ENCODE measurements around the gene SLC35F5. TPM values are rescaled to one million over a fixed set of nuclear protein-coding genes. Genes with fewer than 3 reads are reported as not detected.
"Not testable (repeated sequence)": the region's sequence is repeated elsewhere in the genome, so short reads cannot be mapped to it uniquely, and the experiment has no call there.

SLC35F5 gene
- total and polyA plus RNA-seq, 2 of the 4 experiments (the other 2 are of a cell fraction), result 30.5 to 93.4 TPM

- H3K4me1 ChIP-seq (ENCODE audit: control insufficient read depth, insufficient read depth, low read length); H2AK9ac ChIP-seq (replicated peaks; ENCODE audit: low read depth, low read length, poor library complexity); CTCF ChIA-PET; H3K9me1 ChIP-seq (ENCODE audit: insufficient read depth, low read length); H3K4me3 ChIP-seq (ENCODE audit: insufficient read depth, low read depth, low read length); H4K8ac ChIP-seq (ENCODE audit: low read depth in 2 of 2, low read length in 2 of 2); H3K36me3 ChIP-seq (ENCODE audit: control insufficient read depth, insufficient read depth, low read length); H3K27me3 ChIP-seq (ENCODE audit: control insufficient read depth, insufficient read depth, low read length); H2BK15ac ChIP-seq (ENCODE audit: low read depth, low read length); in situ Hi-C loops (cut with MboI; ENCODE audit: low sequenced_read_pairs); H3K56ac ChIP-seq (ENCODE audit: extremely low read depth, insufficient read depth, low read length); POLR2A ChIA-PET (ENCODE audit: unreplicated experiment); ATAC-seq (ENCODE audit: low read depth); H4K91ac ChIP-seq (ENCODE audit: insufficient read depth, low read depth, low read length); H2BK20ac ChIP-seq (ENCODE audit: low read depth, low read length); H3K27ac ChIP-seq (ENCODE audit: insufficient read depth, low read length); H4K20me1 ChIP-seq (ENCODE audit: insufficient read depth, low read length); H2AFZ ChIP-seq (replicated peaks; ENCODE audit: low read length, poor library complexity); H3K4ac ChIP-seq (ENCODE audit: low read depth, low read length); BruUV-seq (replicated peaks); dilution Hi-C loops (cut with HindIII; ENCODE audit: low sequenced_read_pairs, unreplicated experiment); H3K9ac ChIP-seq (ENCODE audit: low read depth, low read length); H3K18ac ChIP-seq (ENCODE audit: low read depth, low read length); H2AK5ac ChIP-seq (ENCODE audit: low read depth, low read length); H3K9me3 ChIP-seq (ENCODE audit: control insufficient read depth, insufficient read depth, low read length); H2BK5ac ChIP-seq (ENCODE audit: low read depth, low read length, poor library complexity, severe bottlenecking); H4K5ac ChIP-seq (ENCODE audit: low read depth, low read length); DNase-seq; H3K79me1 ChIP-seq (ENCODE audit: low read depth in 1 of 2, low read length in 2 of 2); intact Hi-C loops (cut with micrococcal nuclease); H3K4me2 ChIP-seq (ENCODE audit: low read depth, low read length); H2BK120ac ChIP-seq (ENCODE audit: low read depth, low read length); H3K23ac ChIP-seq (ENCODE audit: low read depth, low read length); H3K14ac ChIP-seq (replicated peaks; ENCODE audit: low read depth, low read length): not testable (repeated sequence)
- WGBS, 2 experiments (ENCODE audit: extremely low coverage in 2 of 2, insufficient read length in 1 of 2), result no CpG with 5 or more reads among the region's 54 CpGs
These were observed 52.0 kb downstream of the SLC35F5 start for GRCh38 chr2:113704300-113704993.
